Parathyroid adenoma (tissue), 2 donors: Measurements from ENCODE around the gene RANBP3L.
"Not testable (repeated sequence)": the region's sequence is repeated elsewhere in the genome, so short reads cannot be mapped to it uniquely, and the experiment has no call there.

ENCODE experiments used
- H2AFZ ChIP-seq: fragments of 300-600 bp; sonication (generic); one replicate; pipeline ENCODE4 v1.7.0; 2017; ENCODE audit warnings: antibody characterized with exemption, mild to moderate bottlenecking
- H3K27ac ChIP-seq: fragments of 300-600 bp; sonication (generic); one replicate; pipeline ENCODE4 v1.7.0; 2017
- H3K27me3 ChIP-seq: fragments of 300-600 bp; sonication (generic); one replicate; pipeline ENCODE4 v1.7.0; 2017; ENCODE audit warnings: low read length; ENCODE audit not compliant: control insufficient read depth, insufficient read depth
- H3K36me3 ChIP-seq: fragments of 300-600 bp; sonication (generic); one replicate; pipeline ENCODE4 v1.7.0; 2017; ENCODE audit warnings: low read length; ENCODE audit not compliant: control insufficient read depth, insufficient read depth
- H3K4me1 ChIP-seq: fragments of 300-600 bp; sonication (generic); one replicate; pipeline ENCODE4 v1.7.0; 2017; ENCODE audit warnings: control low read depth
- H3K4me2 ChIP-seq: fragments of 300-600 bp; sonication (generic); one replicate; pipeline ENCODE4 v1.7.0; 2017; ENCODE audit warnings: low read length
- H3K4me3 ChIP-seq: fragments of 300-600 bp; sonication (generic); one replicate; pipeline ENCODE4 v1.7.0; 2017; ENCODE audit warnings: low read depth, low read length
- H3K79me2 ChIP-seq: fragments of 300-600 bp; sonication (generic); one replicate; pipeline ENCODE4 v1.7.0; 2017; ENCODE audit warnings: control low read depth
- H3K9ac ChIP-seq: fragments of 300-600 bp; sonication (generic); one replicate; pipeline ENCODE4 v1.7.0; 2017; ENCODE audit warnings: mild to moderate bottlenecking
- H3K9me3 ChIP-seq: fragments of 300-600 bp; sonication (generic); one replicate; pipeline ENCODE4 v1.7.0; 2017; ENCODE audit warnings: low read length; ENCODE audit not compliant: control insufficient read depth
- TF ChIP-seq, protein P1 (sequence below): fragments of 300-600 bp; sonication (generic); IDR thresholded peaks from one replicate; pipeline ENCODE4 v1.7.0; 2017; ENCODE audit warnings: antibody characterized with exemption, mild to moderate bottlenecking
- donor health status: primary hyperparathyroidism.

The RANBP3L gene

GRCh38 chr5:36202521-36202961, 99.2 kb downstream of the RANBP3L start:
- Histone ChIP-seq H3K9ac (no peak overlapping the region), H3K27me3 (no peaks in the 10 kb centered on the region), H3K79me2 (no peaks in the 10 kb centered on the region), H2AFZ (no peak overlapping the region), H3K27ac (no peak overlapping the region), H3K36me3 (no peaks in the 10 kb centered on the region), H3K9me3 (no peaks in the 10 kb centered on the region), H3K4me2 (no peak overlapping the region), H3K4me3 (no peak overlapping the region), H3K4me1 (no peaks in the 10 kb centered on the region)
- TF ChIP-seq, protein P1, sequence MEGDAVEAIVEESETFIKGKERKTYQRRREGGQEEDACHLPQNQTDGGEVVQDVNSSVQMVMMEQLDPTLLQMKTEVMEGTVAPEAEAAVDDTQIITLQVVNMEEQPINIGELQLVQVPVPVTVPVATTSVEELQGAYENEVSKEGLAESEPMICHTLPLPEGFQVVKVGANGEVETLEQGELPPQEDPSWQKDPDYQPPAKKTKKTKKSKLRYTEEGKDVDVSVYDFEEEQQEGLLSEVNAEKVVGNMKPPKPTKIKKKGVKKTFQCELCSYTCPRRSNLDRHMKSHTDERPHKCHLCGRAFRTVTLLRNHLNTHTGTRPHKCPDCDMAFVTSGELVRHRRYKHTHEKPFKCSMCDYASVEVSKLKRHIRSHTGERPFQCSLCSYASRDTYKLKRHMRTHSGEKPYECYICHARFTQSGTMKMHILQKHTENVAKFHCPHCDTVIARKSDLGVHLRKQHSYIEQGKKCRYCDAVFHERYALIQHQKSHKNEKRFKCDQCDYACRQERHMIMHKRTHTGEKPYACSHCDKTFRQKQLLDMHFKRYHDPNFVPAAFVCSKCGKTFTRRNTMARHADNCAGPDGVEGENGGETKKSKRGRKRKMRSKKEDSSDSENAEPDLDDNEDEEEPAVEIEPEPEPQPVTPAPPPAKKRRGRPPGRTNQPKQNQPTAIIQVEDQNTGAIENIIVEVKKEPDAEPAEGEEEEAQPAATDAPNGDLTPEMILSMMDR, result no peak

DNA sequence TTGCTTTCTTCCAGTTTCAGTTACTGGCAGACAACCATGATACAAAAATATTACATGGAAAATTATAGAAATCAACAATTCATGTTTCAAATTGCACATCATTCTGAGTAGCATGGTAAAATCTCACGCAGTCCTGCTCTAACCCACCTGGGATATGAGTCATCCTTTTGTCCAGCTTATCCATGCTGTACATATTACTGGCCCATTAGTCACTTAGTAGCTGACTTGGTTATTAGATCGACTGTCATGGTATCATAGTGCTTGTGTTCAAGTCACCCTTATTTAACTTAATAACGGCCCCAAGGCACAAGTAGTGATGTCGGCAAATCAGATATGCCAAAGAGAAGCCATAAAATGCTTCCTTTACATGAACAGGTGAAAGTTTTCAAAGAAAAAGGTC, 101.2 kb downstream of the RANBP3L start:
- Histone ChIP-seq H3K27me3 (no peaks in the 10 kb centered on the region), H3K79me2 (no peaks in the 10 kb centered on the region), H3K9me3 (no peaks in the 10 kb centered on the region), H2AFZ (no peak overlapping the region), H3K27ac (no peak overlapping the region), H3K4me2 (no peak overlapping the region), H3K9ac (no peak overlapping the region), H3K36me3 (no peaks in the 10 kb centered on the region), H3K4me3 (no peak overlapping the region), H3K4me1 (no peaks in the 10 kb centered on the region)
- TF ChIP-seq, protein P1, result no peak

GRCh38 chr5:36199620-36200019, 102.1 kb downstream of the RANBP3L start:
- H3K27me3 ChIP-seq, result no peaks in the 10 kb centered on the region

DNA sequence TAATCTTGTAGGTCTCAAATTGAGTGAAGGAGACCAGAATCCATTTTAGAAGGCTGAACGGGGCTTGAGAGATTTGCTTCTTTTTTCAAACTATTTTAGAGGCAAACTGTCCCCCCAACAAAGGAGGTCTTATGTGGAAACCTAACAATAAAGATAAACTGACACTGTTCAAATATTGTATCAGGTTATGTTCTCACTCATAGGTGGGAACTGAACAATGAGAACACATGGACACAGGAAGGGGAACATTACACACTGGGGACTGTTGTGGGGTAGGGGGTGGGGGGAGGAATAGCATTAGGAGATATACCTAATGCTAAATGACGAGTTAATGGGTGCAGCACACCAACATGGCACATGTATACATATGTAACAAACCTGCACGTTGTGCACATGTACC, 102.9 kb downstream of the RANBP3L start:
- not testable (repeated sequence) for H3K36me3 ChIP-seq

More at GRCh38 chr5:36199620-36200019, 102.1 kb downstream of the RANBP3L start:
- H3K9me3 ChIP-seq, result no peaks in the 10 kb centered on the region
- H3K27ac ChIP-seq, result no peak overlapping the region
- no peak overlapping the region for H3K9ac ChIP-seq
- no peaks in the 10 kb centered on the region for H3K79me2 ChIP-seq
- H2AFZ ChIP-seq, result no peak overlapping the region
- H3K4me3 ChIP-seq, result no peak overlapping the region
- TF ChIP-seq, protein P1, result no peak
- no peaks in the 10 kb centered on the region for H3K36me3 ChIP-seq
- no peaks in the 10 kb centered on the region for H3K4me1 ChIP-seq
- H3K4me2 ChIP-seq, result no peak overlapping the region

More for the DNA sequence above, 102.9 kb downstream of the RANBP3L start:
- H3K9ac ChIP-seq, H3K4me1 ChIP-seq, H3K4me2 ChIP-seq, H3K27ac ChIP-seq, H3K79me2 ChIP-seq, H3K9me3 ChIP-seq, H2AFZ ChIP-seq, H3K27me3 ChIP-seq, H3K4me3 ChIP-seq: not testable (repeated sequence)
